NCI-H146 treated with DMSO at 0.1 percent for 48 hours (cell line): ENCODE measurements around the gene BDKRB1.

Source experiments
- DNase-seq: peaks from one replicate; lab custom pipeline; 2025; ENCODE audit not compliant: unreplicated experiment; lab: John Stamatoyannopoulos, UW

Gene BDKRB1

DNA sequence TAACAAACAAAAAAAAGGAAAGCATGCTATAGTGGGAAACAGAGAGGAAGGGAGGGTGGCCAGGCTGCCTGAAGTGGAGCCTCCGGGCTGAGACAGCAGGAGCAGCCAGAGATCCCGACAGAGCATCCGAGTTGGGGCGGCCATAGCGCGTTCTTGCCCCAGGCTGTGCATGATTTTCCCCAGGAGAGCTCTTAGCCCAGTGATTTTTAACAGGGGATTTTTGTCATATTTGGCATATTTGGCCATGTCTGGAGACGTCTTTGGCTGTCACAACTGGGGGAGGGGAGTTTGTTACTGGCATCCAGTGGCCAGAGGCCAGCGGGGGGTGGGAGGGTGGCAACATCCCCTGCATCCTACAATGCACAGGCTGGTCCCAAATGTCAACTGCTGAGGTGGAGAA, 23.6 kb downstream of the BDKRB1 start:
- DNase-seq = no peak

- no peak for DNase-seq
These were observed 24.1 kb downstream of the BDKRB1 start for GRCh38 chr14:96280104-96280503.

- DNase-seq = no peak
These were observed 25.5 kb downstream of the BDKRB1 start for GRCh38 chr14:96281486-96281885.

DNA sequence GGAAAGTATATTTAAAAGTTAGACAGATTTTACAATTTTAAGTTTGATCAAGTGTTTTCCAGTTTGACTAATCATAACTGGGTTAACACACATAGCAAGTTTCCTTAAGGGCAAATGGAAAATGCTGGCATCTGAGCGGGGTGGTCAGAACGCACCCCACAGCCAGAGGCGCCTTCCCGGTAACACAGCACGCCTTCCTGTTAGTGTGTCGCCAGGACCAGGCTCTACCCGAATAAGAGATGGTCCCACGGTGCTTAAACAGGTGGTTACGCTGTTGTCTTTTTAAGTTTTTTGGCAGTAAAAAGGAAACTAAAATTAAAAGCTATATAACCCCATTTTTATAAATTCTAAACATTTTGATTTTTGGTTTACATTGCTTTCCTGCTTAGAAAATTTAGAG, 28.0 kb downstream of the BDKRB1 start:
- no peak for DNase-seq

GRCh38 chr14:96284430-96284829, 28.4 kb downstream of the BDKRB1 start:
- DNase-seq = no peak

- no peak for DNase-seq
These were observed 29.7 kb downstream of the BDKRB1 start for GRCh38 chr14:96285667-96286066.

- DNase-seq = no peak
These were observed 30.2 kb downstream of the BDKRB1 start for GRCh38 chr14:96286251-96286650.

DNA sequence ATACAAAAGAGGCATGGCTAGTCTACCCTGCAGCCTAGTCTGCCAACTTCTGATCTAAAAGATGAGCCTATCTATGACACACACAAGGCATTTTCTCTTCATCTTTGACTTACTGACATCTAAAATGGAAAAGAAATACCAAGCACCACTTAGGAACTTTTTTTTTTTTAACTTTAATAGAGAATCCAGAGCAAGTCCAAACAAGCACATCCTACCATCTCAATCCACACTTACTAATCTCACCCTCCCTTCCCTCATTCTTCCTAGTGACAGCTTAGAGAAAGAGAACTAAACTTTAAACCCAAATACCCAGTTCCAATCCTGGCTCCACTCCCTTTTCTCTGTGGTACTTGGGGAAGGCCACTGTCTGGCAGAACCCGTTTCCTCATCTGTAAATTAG, 31.8 kb downstream of the BDKRB1 start:
- DNase-seq = no peak

- DNase-seq = no peak
These were observed 38.2 kb downstream of the BDKRB1 start for GRCh38 chr14:96294246-96294645.

GRCh38 chr14:96297000-96297399, 41.0 kb downstream of the BDKRB1 start:
- DNase-seq = no peak

DNA sequence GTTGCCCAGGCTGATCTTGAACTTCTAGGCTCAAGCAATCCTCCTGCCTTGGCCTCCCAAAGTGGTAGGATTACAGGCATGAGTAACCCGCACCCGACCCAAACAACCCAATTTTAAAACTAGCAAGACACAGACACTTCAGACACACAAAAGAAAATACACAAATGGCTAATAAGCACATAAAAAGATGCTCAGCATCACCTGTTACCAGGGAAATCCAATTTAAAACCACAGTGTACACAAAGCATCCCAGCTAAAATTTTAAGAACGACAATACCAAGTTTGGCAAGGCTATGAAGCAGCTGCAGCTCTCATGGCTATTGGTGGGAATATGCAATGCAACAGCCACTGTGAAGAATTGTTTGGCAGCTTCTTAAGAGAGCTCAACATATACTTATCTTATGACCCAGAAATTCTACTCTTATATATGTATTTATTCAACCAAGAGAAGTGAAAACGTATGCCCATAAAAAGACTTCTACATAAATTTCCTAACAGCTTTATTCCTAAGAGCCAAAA, 42.0 kb downstream of the BDKRB1 start:
- no peak for DNase-seq

DNA sequence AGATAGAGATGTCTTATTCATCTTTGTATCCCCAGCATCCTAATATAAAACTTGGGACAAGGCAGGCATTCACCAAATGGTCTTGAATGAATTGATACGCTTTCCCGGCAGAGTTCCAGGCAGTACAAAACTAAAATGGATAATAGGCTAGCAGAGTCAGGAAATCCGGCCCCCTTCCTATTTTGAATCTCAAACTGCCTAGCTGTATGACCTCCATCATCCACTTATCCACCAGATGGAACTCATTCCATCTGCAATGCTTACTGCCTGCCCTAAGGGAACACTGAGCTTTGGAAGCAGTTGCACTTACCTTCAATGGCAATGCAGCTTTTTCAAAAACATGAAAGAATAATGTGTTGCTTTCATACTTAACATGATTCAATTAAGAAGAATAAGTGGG, 43.4 kb downstream of the BDKRB1 start:
- no peak for DNase-seq

DNA sequence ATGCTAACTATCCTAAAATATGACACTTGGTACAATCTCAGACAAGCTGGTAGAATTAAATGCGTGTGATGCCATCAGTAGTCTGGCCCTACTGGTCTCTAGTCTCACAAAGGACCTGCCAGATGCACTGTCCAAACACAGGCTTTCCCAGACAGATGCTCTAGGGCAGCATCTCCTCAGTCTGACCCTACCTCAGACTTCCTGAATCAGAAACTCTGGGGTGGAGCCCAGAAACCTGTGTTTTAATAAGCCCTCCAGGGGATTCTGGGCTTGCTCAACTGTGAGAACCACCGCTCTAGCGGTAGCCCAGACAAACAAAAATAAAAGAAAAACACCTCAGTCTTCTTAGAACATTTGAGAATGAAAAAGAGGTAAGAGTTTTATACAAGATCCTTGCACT, 48.0 kb downstream of the BDKRB1 start:
- DNase-seq = no peak

DNA sequence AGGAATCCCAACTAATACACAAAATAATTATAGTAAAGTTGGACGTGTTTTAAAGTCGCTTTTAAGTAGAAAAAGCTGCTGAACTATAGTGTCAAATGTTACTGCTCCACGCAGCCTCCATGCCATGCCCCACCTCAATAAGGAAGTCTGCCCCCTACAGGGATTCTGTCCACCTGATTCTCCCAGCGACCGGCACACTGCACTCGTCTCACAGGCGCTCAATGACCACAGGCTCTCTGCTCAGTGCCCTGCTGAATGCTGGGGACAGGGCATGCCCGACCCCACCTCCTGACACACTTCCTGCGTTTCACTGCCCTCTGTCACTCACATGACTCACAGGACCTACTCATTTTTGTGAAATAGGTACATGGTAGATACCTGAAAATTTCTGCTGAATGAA, 48.9 kb downstream of the BDKRB1 start:
- DNase-seq = no peak

- DNase-seq = no peak
These were observed 51.4 kb downstream of the BDKRB1 start for GRCh38 chr14:96307434-96307833.

- no peak for DNase-seq
These were observed 53.3 kb downstream of the BDKRB1 start for GRCh38 chr14:96309133-96309895.

DNA sequence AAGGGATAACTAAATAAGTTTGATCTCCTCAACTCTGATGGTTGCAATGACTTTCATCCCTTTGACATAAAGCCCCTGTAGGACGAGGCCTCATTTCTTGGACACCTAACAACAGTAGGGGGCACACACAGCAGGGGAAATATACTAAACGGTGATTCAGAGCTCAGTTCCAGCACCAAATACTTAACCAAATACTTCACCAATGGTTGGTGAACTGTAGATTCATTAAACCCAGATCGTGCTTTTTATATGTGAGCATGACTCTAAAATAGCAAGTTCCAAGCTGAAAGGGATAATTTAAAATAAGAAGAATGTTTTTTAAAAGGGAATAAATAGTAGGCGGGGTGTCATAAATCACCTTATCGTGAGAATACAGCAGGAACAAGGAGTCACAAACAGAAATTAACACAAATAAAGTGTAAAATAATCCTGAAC, 53.9 kb downstream of the BDKRB1 start:
- DNase-seq = no peak

DNA sequence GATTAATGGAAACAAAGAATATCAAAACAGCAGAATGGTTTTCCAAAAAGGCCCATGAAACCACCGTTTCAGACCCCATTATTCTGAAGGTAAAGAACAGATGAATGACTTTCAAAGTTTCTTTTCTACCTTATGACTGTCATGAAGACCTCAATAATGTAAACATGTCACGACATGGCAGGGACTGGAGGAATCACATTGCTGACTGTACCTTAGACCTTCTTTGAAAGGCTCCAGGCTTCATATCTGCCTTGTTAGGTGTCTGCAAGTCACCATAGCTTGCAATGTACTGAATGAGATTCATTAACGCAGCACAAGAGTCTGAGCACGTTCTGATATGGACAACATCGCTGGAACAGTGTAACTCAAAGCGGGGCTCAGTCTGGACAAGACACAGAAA, 54.9 kb downstream of the BDKRB1 start:
- DNase-seq = no peak
